Liver (tissue), 9 donors: ENCODE results near the gene BCL3. TPM values are rescaled to one million over a fixed set of nuclear protein-coding genes. Genes with fewer than 3 reads are reported as not detected.

ENCODE experiments used
- DNase-seq: peaks from one replicate; pipeline ENCODE4 v3.0.0-alpha.2; 2017; ENCODE audit warnings: low spot score
- H3K27ac ChIP-seq, 2 donors: one replicate each; pipeline ENCODE4 v1.7.0; 2013; ENCODE audit warnings: inconsistent platforms in 2 of 2, low read length in 2 of 2, control low read depth in 1 of 2, low read depth in 1 of 2, mild to moderate bottlenecking in 1 of 2
- H3K27me3 ChIP-seq, 4 donors: one replicate each; pipeline versions ENCODE4 v1.6.1 to v1.7.0; 2013; ENCODE audit warnings: low read length in 3 of 4, inconsistent platforms in 1 of 4, mild to moderate bottlenecking in 1 of 4, moderate library complexity in 1 of 4; ENCODE audit not compliant: control insufficient read depth in 4 of 4, insufficient read depth in 4 of 4
- H3K36me3 ChIP-seq, 4 donors: one replicate each; pipeline versions ENCODE4 v1.6.1 to v1.7.0; 2013; ENCODE audit warnings: low read length in 3 of 4, mild to moderate bottlenecking in 3 of 4, low read depth in 1 of 4, moderate library complexity in 1 of 4; ENCODE audit not compliant: control insufficient read depth in 4 of 4, insufficient read depth in 3 of 4
- H3K4me1 ChIP-seq, 4 donors: one replicate each; pipeline versions ENCODE4 v1.6.1 to v1.7.0; 2013; ENCODE audit warnings: low read length in 3 of 4, mild to moderate bottlenecking in 3 of 4, moderate library complexity in 1 of 4; ENCODE audit not compliant: control insufficient read depth in 4 of 4, insufficient read depth in 4 of 4
- H3K4me3 ChIP-seq, 3 donors: one replicate each; pipeline versions ENCODE4 v1.6.1 to v1.7.0; 2013; ENCODE audit warnings: low read length in 3 of 3, control low read depth in 1 of 3, low read depth in 1 of 3, mild to moderate bottlenecking in 1 of 3
- H3K9ac ChIP-seq, 2 donors: one replicate each; pipeline ENCODE4 v1.7.0; 2013; ENCODE audit warnings: low read length in 2 of 2, mild to moderate bottlenecking in 2 of 2, moderate library complexity in 2 of 2, control low read depth in 1 of 2, low read depth in 1 of 2
- H3K9me3 ChIP-seq, 4 donors: one replicate each; pipeline versions ENCODE4 v1.6.1 to v1.7.0; 2013; ENCODE audit warnings: low read length in 3 of 4; ENCODE audit not compliant: control insufficient read depth in 4 of 4
- ATF3 ChIP-seq: IDR thresholded peaks from 2 replicates; pipeline ENCODE4 v1.6.1; 2016; ENCODE audit warnings: antibody characterized with exemption
- CTCF ChIP-seq: fragments of 150-350 bp; IDR thresholded peaks from 2 replicates; pipeline ENCODE4 v1.5.1; 2017; ENCODE audit warnings: improper control_type of control experiment, low read depth, low read length; ENCODE audit not compliant: missing input control
- EGR1 ChIP-seq, 2 donors: IDR thresholded peaks; 2 replicates each; pipeline ENCODE4 v1.6.1; 2016 to 2018; ENCODE audit warnings: antibody characterized with exemption in 2 of 2, low read depth in 2 of 2
- FOXA1 ChIP-seq: IDR thresholded peaks from 2 replicates; pipeline ENCODE4 v1.6.1; 2016; ENCODE audit warnings: antibody characterized with exemption
- FOXA2 ChIP-seq: IDR thresholded peaks from 2 replicates; pipeline ENCODE4 v1.6.1; 2016; ENCODE audit warnings: antibody characterized with exemption
- GABPA ChIP-seq, 2 donors: IDR thresholded peaks in 1 of 2; conservative IDR thresholded peaks in 1 of 2; 2 replicates each; pipeline ENCODE4 v1.6.1; 2016; ENCODE audit warnings: antibody characterized with exemption in 2 of 2, mild to moderate bottlenecking in 1 of 2, moderate library complexity in 1 of 2
- HNF4A ChIP-seq, 2 donors: conservative IDR thresholded peaks; 2 replicates each; pipeline ENCODE4 v1.6.1; 2016; ENCODE audit warnings: antibody characterized with exemption in 2 of 2, mild to moderate bottlenecking in 2 of 2
- HNF4G ChIP-seq: IDR thresholded peaks from 2 replicates; pipeline ENCODE4 v1.6.1; 2016; ENCODE audit warnings: antibody characterized with exemption
- JUND ChIP-seq, 2 donors: IDR thresholded peaks; 2 replicates each; pipeline ENCODE4 v1.6.1; 2016; ENCODE audit warnings: antibody characterized with exemption in 2 of 2
- MAX ChIP-seq: IDR thresholded peaks from 2 replicates; pipeline ENCODE4 v1.6.1; 2016; ENCODE audit warnings: antibody characterized with exemption
- NR2F2 ChIP-seq: IDR thresholded peaks from 2 replicates; pipeline ENCODE4 v1.6.1; 2016; ENCODE audit warnings: antibody characterized with exemption
- RAD21 ChIP-seq, 2 donors: IDR thresholded peaks; 2 replicates each; pipeline ENCODE4 v1.6.1; 2016; ENCODE audit warnings: antibody characterized with exemption in 2 of 2, mild to moderate bottlenecking in 2 of 2
- REST ChIP-seq: IDR thresholded peaks from 2 replicates; pipeline ENCODE4 v1.6.1; 2016; ENCODE audit warnings: antibody characterized with exemption, mild to moderate bottlenecking
- RXRA ChIP-seq, 2 donors: IDR thresholded peaks; 2 replicates each; pipeline ENCODE4 v1.6.1; 2017 to 2018; ENCODE audit warnings: antibody characterized with exemption in 2 of 2, mild to moderate bottlenecking in 1 of 2
- SP1 ChIP-seq: IDR thresholded peaks from 2 replicates; pipeline ENCODE4 v1.6.1; 2018; ENCODE audit warnings: antibody characterized with exemption, mild to moderate bottlenecking
- TAF1 ChIP-seq: conservative IDR thresholded peaks from 2 replicates; pipeline ENCODE4 v1.6.1; 2016; ENCODE audit warnings: antibody characterized with exemption, mild to moderate bottlenecking
- YY1 ChIP-seq: IDR thresholded peaks from 2 replicates; pipeline ENCODE4 v1.6.1; 2016; ENCODE audit warnings: antibody characterized with exemption, mild to moderate bottlenecking
- ZBTB33 ChIP-seq: IDR thresholded peaks from 2 replicates; pipeline ENCODE4 v1.6.1; 2016; ENCODE audit warnings: antibody characterized with exemption
- WGBS: extraction: QIAGEN DNeasy Blood & Tissue Kit; methylation state at CpG from one replicate; pipeline ENCODE4 v1.1.7; 2013; 5-methylcytosine and 5-hydroxymethylcytosine counted together
- polyA plus RNA-seq, 2 donors: library from polyadenylated mRNA; stranded (reverse) in 1 of 2; unstranded in 1 of 2; fragments of 200-250 nt in 1 of 2; fragments of >200 nt in 1 of 2; fragmentation: Nextera tagmentation in 1 of 2; extraction: Ambion mirVana in 1 of 2; gene quantifications; one replicate each; pipeline versions ENCODE4 v1.2.1 to v1.2.3, GENCODE V29; 2013 to 2015
- total RNA-seq, 2 donors: library from RNA; depleted of rRNA; stranded (reverse); fragments of >200 nt; gene quantifications; one replicate each; pipeline ENCODE4 v1.2.3, GENCODE V29; 2014
- donor health status: healthy.
- donor health status: healthy.
- donor health status: healthy.
- donor health status: healthy.
- donor health status: healthy.

BCL3 gene
- total and polyA plus RNA-seq, 4 donors, result 4.5 to 63.6 (median 19.7) TPM

- no peaks in the 10 kb centered on the region for H3K27me3 ChIP-seq
- no peak overlapping the region for H3K9ac ChIP-seq
- DNase-seq, result no peak
- no peaks in the 10 kb centered on the region for H3K4me1 ChIP-seq
- peaks cover 0 to 2% (median 0%) of the 10 kb centered on the region in 4 donors for H3K36me3 ChIP-seq
- no peaks in the 10 kb centered on the region for H3K9me3 ChIP-seq
- H3K27ac ChIP-seq, result no peak overlapping the region
- no peak for TF ChIP-seq REST
- no peak for TF ChIP-seq YY1
- no peak for TF ChIP-seq RAD21 (IDR thresholded peaks at IDR 0.05)
- TF ChIP-seq RXRA (IDR thresholded peaks at IDR 0.05), result no peak
- no peak for TF ChIP-seq CTCF
- no peak for TF ChIP-seq SP1
- no peak for TF ChIP-seq GABPA (IDR thresholded peaks at IDR 0.05 in 1 of 2, conservative IDR thresholded peaks at IDR 0.05 in 1 of 2)
- no peak for TF ChIP-seq HNF4G
- TF ChIP-seq ATF3, result no peak
- TF ChIP-seq MAX, result no peak
- no peak for TF ChIP-seq FOXA2
- no peak for TF ChIP-seq JUND (IDR thresholded peaks at IDR 0.05)
- no peak for TF ChIP-seq HNF4A (conservative IDR thresholded peaks at IDR 0.05)
- TF ChIP-seq FOXA1, result no peak
- TF ChIP-seq NR2F2, result no peak
- TF ChIP-seq TAF1, result no peak
- TF ChIP-seq EGR1 (IDR thresholded peaks at IDR 0.05; ENCODE audit: low read depth in 2 of 2), result no peak
- TF ChIP-seq ZBTB33, result no peak
- 90% methylated on average over 6 of the region's 6 CpGs for WGBS
- H3K4me3 ChIP-seq, result no peak overlapping the region
These were observed 41.8 kb upstream of the BCL3 start for GRCh38 chr19:44706506-44707236.
